ENCODE data around the gene CDC45. TPM values are rescaled to one million over a fixed set of nuclear protein-coding genes. Genes with fewer than 3 reads are reported as not detected.

Gene CDC45
- total and polyA plus RNA-seq, 2 of the 13 experiments (the other 11 are each of a cell fraction or from before 2014, with no cell fraction given): 14.4 to 36.3 TPM

- BruUV-seq (replicated peaks): no TSS peak
- FAIRE-seq (no peak), ATAC-seq (no peak; the same call in 2 of the 3 replicates), DNase-seq (ENCODE audit: low spot score) (no peak)
- in situ Hi-C loops (cut with HindIII; ENCODE audit: extremely low pct_ligation_motif_present, low pct_unique_long_range_greater_than_20kb) (no loop called here), intact Hi-C loops (cut with micrococcal nuclease; ENCODE audit: unreplicated experiment) (no loop called here)
- Histone ChIP-seq H4K20me1 (ENCODE audit: insufficient read depth, low read length) (no peaks in the 10 kb centered on the region), H2AFZ (ENCODE audit: low read length) (no peak overlapping the region), H3K4me3 (replicated peaks in 1 of 3; ENCODE audit: insufficient read depth in 1 of 3, low read depth in 2 of 3, low read length in 3 of 3) (no peak overlapping the region), H3K27me3 (ENCODE audit: control insufficient read depth in 1 of 2, insufficient read depth in 2 of 2, low read length in 2 of 2) (no peaks in the 10 kb centered on the region), H3K4me2 (ENCODE audit: low read depth, low read length) (no peak overlapping the region), H3K36me3 (replicated peaks in 1 of 2; ENCODE audit: control insufficient read depth in 1 of 2, insufficient read depth in 2 of 2, low read length in 2 of 2) (peaks cover 21 to 65% of the 10 kb centered on the region in 2 experiments; a peak in 4 of 5 replicates), H3K27ac (ENCODE audit: extremely low read length, insufficient read depth, low read length) (no peak overlapping the region), H3K79me2 (ENCODE audit: insufficient read depth, low read length) (no peaks in the 10 kb centered on the region), H3K9me3 (ENCODE audit: low read length) (no peaks in the 10 kb centered on the region), H3K9ac (ENCODE audit: insufficient read depth, low read depth, low read length) (no peak overlapping the region), H3K4me1 (ENCODE audit: insufficient read depth, low read length) (no peaks in the 10 kb centered on the region)
- WGBS (ENCODE audit: low lambda C conversion rate): 94% methylated on average over 4 of the region's 4 CpGs
- ChIA-PET POLR2A (no interaction called here), CTCF (ENCODE audit: low intra/inter-chr PET ratio, low total read pairs) (no interaction called here)
- TF ChIP-seq TMF1 (CRISPR knock-in tag; IDR thresholded peaks at IDR 0.05; ENCODE audit: low read depth): no peak
- no peak for TF ChIP-seq EED (CRISPR knock-in tag; IDR thresholded peaks at IDR 0.05)
- no peak for TF ChIP-seq ZSCAN30 (CRISPR knock-in tag; IDR thresholded peaks at IDR 0.05)
- TF ChIP-seq MTF1 (CRISPR knock-in tag; IDR thresholded peaks at IDR 0.05): no peak
- TF ChIP-seq ISL2 (CRISPR knock-in tag; IDR thresholded peaks at IDR 0.05): no peak
- TF ChIP-seq MZF1 (CRISPR knock-in tag; IDR thresholded peaks at IDR 0.05; ENCODE audit: borderline replicate concordance): no peak
- no peak for TF ChIP-seq SP1 (IDR thresholded peaks at IDR 0.05)
- TF ChIP-seq SP1 (CRISPR knock-in tag; IDR thresholded peaks at IDR 0.05): no peak
- no peak for TF ChIP-seq FOXP1 (IDR thresholded peaks at IDR 0.05)
- no peak for TF ChIP-seq FOXP1 (CRISPR knock-in tag; IDR thresholded peaks at IDR 0.05)
- no peak for TF ChIP-seq ZKSCAN8 (CRISPR knock-in tag; IDR thresholded peaks at IDR 0.05; ENCODE audit: borderline replicate concordance)
- no peak for TF ChIP-seq ZNF709 (CRISPR knock-in tag; IDR thresholded peaks at IDR 0.05)
- TF ChIP-seq KLF6 (CRISPR knock-in tag; IDR thresholded peaks at IDR 0.05): no peak
- TF ChIP-seq, protein P1, sequence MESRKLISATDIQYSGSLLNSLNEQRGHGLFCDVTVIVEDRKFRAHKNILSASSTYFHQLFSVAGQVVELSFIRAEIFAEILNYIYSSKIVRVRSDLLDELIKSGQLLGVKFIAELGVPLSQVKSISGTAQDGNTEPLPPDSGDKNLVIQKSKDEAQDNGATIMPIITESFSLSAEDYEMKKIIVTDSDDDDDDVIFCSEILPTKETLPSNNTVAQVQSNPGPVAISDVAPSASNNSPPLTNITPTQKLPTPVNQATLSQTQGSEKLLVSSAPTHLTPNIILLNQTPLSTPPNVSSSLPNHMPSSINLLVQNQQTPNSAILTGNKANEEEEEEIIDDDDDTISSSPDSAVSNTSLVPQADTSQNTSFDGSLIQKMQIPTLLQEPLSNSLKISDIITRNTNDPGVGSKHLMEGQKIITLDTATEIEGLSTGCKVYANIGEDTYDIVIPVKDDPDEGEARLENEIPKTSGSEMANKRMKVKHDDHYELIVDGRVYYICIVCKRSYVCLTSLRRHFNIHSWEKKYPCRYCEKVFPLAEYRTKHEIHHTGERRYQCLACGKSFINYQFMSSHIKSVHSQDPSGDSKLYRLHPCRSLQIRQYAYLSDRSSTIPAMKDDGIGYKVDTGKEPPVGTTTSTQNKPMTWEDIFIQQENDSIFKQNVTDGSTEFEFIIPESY (CRISPR knock-in tag; IDR thresholded peaks at IDR 0.05): no peak
- TF ChIP-seq, protein P2, sequence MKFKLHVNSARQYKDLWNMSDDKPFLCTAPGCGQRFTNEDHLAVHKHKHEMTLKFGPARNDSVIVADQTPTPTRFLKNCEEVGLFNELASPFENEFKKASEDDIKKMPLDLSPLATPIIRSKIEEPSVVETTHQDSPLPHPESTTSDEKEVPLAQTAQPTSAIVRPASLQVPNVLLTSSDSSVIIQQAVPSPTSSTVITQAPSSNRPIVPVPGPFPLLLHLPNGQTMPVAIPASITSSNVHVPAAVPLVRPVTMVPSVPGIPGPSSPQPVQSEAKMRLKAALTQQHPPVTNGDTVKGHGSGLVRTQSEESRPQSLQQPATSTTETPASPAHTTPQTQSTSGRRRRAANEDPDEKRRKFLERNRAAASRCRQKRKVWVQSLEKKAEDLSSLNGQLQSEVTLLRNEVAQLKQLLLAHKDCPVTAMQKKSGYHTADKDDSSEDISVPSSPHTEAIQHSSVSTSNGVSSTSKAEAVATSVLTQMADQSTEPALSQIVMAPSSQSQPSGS (CRISPR knock-in tag; IDR thresholded peaks at IDR 0.05): no peak
- TF ChIP-seq, protein P3, sequence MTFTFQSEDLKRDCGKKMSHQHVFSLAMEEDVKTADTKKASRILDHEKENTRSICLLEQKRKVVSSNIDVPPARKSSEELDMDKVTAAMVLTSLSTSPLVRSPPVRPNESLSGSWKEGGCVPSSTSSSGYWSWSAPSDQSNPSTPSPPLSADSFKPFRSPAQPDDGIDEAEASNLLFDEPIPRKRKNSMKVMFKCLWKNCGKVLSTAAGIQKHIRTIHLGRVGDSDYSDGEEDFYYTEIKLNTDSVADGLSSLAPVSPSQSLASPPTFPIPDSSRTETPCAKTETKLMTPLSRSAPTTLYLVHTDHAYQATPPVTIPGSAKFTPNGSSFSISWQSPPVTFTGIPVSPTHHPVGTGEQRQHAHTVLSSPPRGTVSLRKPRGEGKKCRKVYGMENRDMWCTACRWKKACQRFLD (CRISPR knock-in tag; IDR thresholded peaks at IDR 0.05; ENCODE audit: borderline replicate concordance): no peak
- TF ChIP-seq, protein P4, sequence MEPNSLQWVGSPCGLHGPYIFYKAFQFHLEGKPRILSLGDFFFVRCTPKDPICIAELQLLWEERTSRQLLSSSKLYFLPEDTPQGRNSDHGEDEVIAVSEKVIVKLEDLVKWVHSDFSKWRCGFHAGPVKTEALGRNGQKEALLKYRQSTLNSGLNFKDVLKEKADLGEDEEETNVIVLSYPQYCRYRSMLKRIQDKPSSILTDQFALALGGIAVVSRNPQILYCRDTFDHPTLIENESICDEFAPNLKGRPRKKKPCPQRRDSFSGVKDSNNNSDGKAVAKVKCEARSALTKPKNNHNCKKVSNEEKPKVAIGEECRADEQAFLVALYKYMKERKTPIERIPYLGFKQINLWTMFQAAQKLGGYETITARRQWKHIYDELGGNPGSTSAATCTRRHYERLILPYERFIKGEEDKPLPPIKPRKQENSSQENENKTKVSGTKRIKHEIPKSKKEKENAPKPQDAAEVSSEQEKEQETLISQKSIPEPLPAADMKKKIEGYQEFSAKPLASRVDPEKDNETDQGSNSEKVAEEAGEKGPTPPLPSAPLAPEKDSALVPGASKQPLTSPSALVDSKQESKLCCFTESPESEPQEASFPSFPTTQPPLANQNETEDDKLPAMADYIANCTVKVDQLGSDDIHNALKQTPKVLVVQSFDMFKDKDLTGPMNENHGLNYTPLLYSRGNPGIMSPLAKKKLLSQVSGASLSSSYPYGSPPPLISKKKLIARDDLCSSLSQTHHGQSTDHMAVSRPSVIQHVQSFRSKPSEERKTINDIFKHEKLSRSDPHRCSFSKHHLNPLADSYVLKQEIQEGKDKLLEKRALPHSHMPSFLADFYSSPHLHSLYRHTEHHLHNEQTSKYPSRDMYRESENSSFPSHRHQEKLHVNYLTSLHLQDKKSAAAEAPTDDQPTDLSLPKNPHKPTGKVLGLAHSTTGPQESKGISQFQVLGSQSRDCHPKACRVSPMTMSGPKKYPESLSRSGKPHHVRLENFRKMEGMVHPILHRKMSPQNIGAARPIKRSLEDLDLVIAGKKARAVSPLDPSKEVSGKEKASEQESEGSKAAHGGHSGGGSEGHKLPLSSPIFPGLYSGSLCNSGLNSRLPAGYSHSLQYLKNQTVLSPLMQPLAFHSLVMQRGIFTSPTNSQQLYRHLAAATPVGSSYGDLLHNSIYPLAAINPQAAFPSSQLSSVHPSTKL (CRISPR knock-in tag; IDR thresholded peaks at IDR 0.05): no peak
- TF ChIP-seq ZNF747 (CRISPR knock-in tag; IDR thresholded peaks at IDR 0.05; ENCODE audit: borderline replicate concordance): no peak
Observed at GRCh38 chr22:19455585-19456370, 23.9 kb upstream of the CDC45 start.

Data from HepG2 (cell line).